ENCODE results near the gene LMF1. TPM values are rescaled to one million over a fixed set of nuclear protein-coding genes. Genes with fewer than 3 reads are reported as not detected.

Gene LMF1
- total RNA-seq, 1 donor from 2014 or later = 13.6 TPM

- no peak for DNase-seq
Measured at GRCh38 chr16:803754-804080, 167.1 kb downstream of the LMF1 start.

Other genes starting within 250 kb of the LMF1 start
- 6.3 TPM for gene ANTKMT, start 249.8 kb downstream of the LMF1 start, total RNA-seq
- 0.20 TPM for gene CCDC78, start 244.5 kb downstream of the LMF1 start, total RNA-seq
- gene HAGHL, start 243.9 kb downstream of the LMF1 start, total RNA-seq = 2.5 TPM
- gene CIAO3, start 230.0 kb downstream of the LMF1 start, total RNA-seq = 41.2 TPM
- 1.4 TPM for gene MSLN, start 210.2 kb downstream of the LMF1 start, total RNA-seq
- 7.8 TPM for gene RPUSD1, start 182.6 kb downstream of the LMF1 start, total RNA-seq
- 10.1 TPM for gene CHTF18, start 182.4 kb downstream of the LMF1 start, total RNA-seq
- gene GNG13, start 170.2 kb downstream of the LMF1 start, total RNA-seq = not detected
- gene SOX8, start 10.8 kb upstream of the LMF1 start, total RNA-seq = 6.8 TPM
- gene SSTR5, start 101.8 kb upstream of the LMF1 start, total RNA-seq = not detected
- gene C1QTNF8, start 125.3 kb upstream of the LMF1 start, total RNA-seq = not detected
- gene CACNA1H, start 182.1 kb upstream of the LMF1 start, total RNA-seq = 12.6 TPM

Data from skin of body (tissue), 2 donors.